Sigmoid colon (tissue), 7 donors: ENCODE results near the gene TRMT61A. TPM values are rescaled to one million over a fixed set of nuclear protein-coding genes. Genes with fewer than 3 reads are reported as not detected.

Experiments used
- DNase-seq: peaks from one replicate; pipeline ENCODE4 v3.0.0-alpha.2; 2019
- H3K27ac ChIP-seq, 4 donors: fragments of 200-600 bp; sonication (generic); one replicate each; pipeline ENCODE4 v1.5.1; 2016 to 2019; ENCODE audit warnings: mild to moderate bottlenecking in 1 of 4
- H3K27me3 ChIP-seq, 3 donors: fragments of 200-600 bp; sonication (generic); one replicate each; pipeline ENCODE4 v1.5.1; 2019; ENCODE audit warnings: mild to moderate bottlenecking in 1 of 3
- H3K36me3 ChIP-seq, 4 donors: fragments of 200-600 bp; sonication (generic); one replicate each; pipeline ENCODE4 v1.5.1; 2016 to 2019
- H3K4me1 ChIP-seq, 4 donors: fragments of 200-600 bp; sonication (generic); one replicate each; pipeline ENCODE4 v1.5.1; 2017 to 2019
- H3K4me3 ChIP-seq, 4 donors: fragments of 200-600 bp; sonication (generic); one replicate each; pipeline ENCODE4 v1.5.1; 2017 to 2019; ENCODE audit warnings: mild to moderate bottlenecking in 2 of 4, moderate library complexity in 1 of 4
- H3K9me3 ChIP-seq, 4 donors: fragments of 200-600 bp in 3 of 4; sonication (generic) in 3 of 4; one replicate each; pipeline versions ENCODE4 v1.5.1 to v1.6.1; 2013 to 2019
- EP300 ChIP-seq, 4 donors: sonication (generic); formaldehyde crosslinking; IDR thresholded peaks; one replicate each; pipeline ENCODE4 v1.6.1; 2017; ENCODE audit warnings: antibody characterized with exemption in 4 of 4
- POLR2A ChIP-seq, 2 donors: fragments of 450-650 bp; IDR thresholded peaks; one replicate each; pipeline ENCODE4 v1.6.1; 2016; ENCODE audit warnings: antibody characterized with exemption in 2 of 2, mild to moderate bottlenecking in 2 of 2, moderate library complexity in 2 of 2
- POLR2AphosphoS5 ChIP-seq, 4 donors: sonication (generic); formaldehyde crosslinking; IDR thresholded peaks; one replicate each; pipeline ENCODE4 v1.6.1; 2017; ENCODE audit warnings: antibody characterized with exemption in 4 of 4
- WGBS, 2 donors: extraction: QIAGEN DNeasy Blood & Tissue Kit; methylation state at CpG; one replicate each; pipeline ENCODE4 v1.1.7; 2013; 5-methylcytosine and 5-hydroxymethylcytosine counted together
- intact Hi-C: fragments of 100-400 bp; cut with DNase I; formaldehyde crosslinking; loops from one replicate; pipeline ENCODE4 v1.15.1; 2023
- polyA plus RNA-seq, 3 donors: library from polyadenylated mRNA; stranded (reverse); fragments of 200-250 nt; gene quantifications; one replicate each; pipeline ENCODE4 v1.2.3, GENCODE V29; 2013
- total RNA-seq, 4 donors: library from RNA; depleted of rRNA; stranded (reverse); fragments of >200 nt; gene quantifications; one replicate each; pipeline ENCODE4 v1.1.0, GENCODE V29; 2016
- TF ChIP-seq, protein P1 (sequence below), 4 experiments: fragments of 450-650 bp in 3 of 4; fragments of 200-600 bp in 1 of 4; IDR thresholded peaks; one replicate each; pipeline ENCODE4 v1.5.1; 2016 to 2019; ENCODE audit warnings: antibody characterized with exemption in 4 of 4, mild to moderate bottlenecking in 3 of 4, moderate library complexity in 2 of 4
- donor health status: healthy with polysubstance abuse.
- donor health status: Bipolar disorder and iron deficiency.
- donor health status: healthy.

The TRMT61A gene
- total and polyA plus RNA-seq, 7 donors = 4.2 to 27.2 (median 20.2) TPM

DNA sequence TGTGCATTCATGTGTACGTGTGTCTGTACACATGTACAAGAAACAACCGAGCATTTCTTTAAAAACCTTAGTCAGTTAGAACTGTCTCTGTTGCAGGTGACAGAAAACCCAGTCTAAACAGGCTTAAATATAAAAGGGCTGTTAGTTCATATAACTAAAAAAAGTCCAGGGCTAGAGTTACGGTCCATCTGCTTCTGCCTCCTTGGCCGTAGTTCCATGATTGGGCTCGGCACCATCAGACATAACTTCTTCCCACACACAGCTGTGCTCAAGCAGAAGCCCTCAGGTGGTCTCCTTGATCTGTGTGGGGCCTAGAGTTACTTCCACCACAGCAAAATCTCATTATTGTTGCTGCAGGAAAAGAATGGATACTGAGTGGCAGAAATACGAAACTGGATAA, 40.9 kb upstream of the TRMT61A start:
- no peak overlapping the region for H3K27ac ChIP-seq
- no peaks in the 10 kb centered on the region for H3K27me3 ChIP-seq
- no peak for TF ChIP-seq POLR2AphosphoS5 (IDR thresholded peaks at IDR 0.05)
- no peak for TF ChIP-seq EP300 (IDR thresholded peaks at IDR 0.05)
- TF ChIP-seq, protein P1, sequence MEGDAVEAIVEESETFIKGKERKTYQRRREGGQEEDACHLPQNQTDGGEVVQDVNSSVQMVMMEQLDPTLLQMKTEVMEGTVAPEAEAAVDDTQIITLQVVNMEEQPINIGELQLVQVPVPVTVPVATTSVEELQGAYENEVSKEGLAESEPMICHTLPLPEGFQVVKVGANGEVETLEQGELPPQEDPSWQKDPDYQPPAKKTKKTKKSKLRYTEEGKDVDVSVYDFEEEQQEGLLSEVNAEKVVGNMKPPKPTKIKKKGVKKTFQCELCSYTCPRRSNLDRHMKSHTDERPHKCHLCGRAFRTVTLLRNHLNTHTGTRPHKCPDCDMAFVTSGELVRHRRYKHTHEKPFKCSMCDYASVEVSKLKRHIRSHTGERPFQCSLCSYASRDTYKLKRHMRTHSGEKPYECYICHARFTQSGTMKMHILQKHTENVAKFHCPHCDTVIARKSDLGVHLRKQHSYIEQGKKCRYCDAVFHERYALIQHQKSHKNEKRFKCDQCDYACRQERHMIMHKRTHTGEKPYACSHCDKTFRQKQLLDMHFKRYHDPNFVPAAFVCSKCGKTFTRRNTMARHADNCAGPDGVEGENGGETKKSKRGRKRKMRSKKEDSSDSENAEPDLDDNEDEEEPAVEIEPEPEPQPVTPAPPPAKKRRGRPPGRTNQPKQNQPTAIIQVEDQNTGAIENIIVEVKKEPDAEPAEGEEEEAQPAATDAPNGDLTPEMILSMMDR (IDR thresholded peaks at IDR 0.05) = no peak
- TF ChIP-seq POLR2A (IDR thresholded peaks at IDR 0.05) = no peak
- H3K4me1 ChIP-seq = no peaks in the 10 kb centered on the region
- H3K4me3 ChIP-seq = no peak overlapping the region
- 95 to 97% methylated on average over 6 of the region's 6 CpGs for WGBS, 2 donors
- DNase-seq = no peak
- peaks cover 10 to 68% (median 16%) of the 10 kb centered on the region in 4 donors for H3K36me3 ChIP-seq
- H3K9me3 ChIP-seq = no peaks in the 10 kb centered on the region
- intact Hi-C loops = no loop called here

DNA sequence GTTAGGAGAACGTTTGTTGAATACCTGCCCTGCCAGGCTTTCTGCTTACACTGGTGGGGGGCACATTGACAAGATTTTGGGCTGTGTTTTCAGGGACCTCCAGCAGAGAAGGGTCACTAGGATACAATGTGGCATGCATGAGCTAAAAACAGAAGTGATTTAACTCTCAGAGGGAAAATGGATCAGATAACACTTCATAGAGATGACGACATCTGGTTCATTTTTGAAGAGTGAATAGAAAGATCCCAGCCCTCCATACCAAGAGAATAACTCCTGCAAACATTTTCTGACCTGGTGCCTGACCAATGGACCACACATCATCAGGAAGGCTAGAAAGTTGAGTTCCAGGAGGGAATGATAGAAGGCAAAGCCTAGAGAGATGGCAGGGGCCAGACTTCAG, 40.0 kb upstream of the TRMT61A start:
- Histone ChIP-seq H3K9me3 (no peaks in the 10 kb centered on the region), H3K36me3 (peaks cover 10 to 75% (median 18%) of the 10 kb centered on the region in 4 donors), H3K27ac (no peak overlapping the region), H3K4me3 (no peak overlapping the region), H3K4me1 (no peaks in the 10 kb centered on the region), H3K27me3 (no peaks in the 10 kb centered on the region)
- intact Hi-C loops = no loop called here
- WGBS, 2 donors = 92 to 95% methylated on average over 2 of the region's 2 CpGs
- TF ChIP-seq, protein P1 (IDR thresholded peaks at IDR 0.05) = no peak
- TF ChIP-seq POLR2A (IDR thresholded peaks at IDR 0.05) = no peak
- no peak for TF ChIP-seq POLR2AphosphoS5 (IDR thresholded peaks at IDR 0.05)
- TF ChIP-seq EP300 (IDR thresholded peaks at IDR 0.05) = no peak
- DNase-seq = no peak

DNA sequence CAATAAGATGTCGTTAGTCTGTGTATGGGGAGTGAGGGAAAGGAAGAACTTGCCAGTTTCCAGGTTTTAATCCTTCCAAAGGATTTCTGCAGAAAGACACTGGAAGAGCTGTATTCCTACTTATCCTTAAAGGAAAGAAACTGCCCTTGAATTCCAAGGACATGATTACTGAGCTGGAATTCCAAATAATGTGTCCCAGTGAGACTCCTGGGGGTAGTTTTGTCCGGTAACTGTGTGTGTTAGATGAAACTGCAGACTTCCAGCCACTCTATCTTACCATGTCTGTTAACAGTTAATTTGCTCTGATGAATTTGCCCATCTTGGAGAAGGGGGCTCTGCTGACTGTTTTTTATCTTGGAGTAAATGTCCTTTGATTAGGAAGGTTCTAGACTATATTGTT, 39.4 kb upstream of the TRMT61A start:
- Histone ChIP-seq H3K9me3 (no peaks in the 10 kb centered on the region), H3K4me3 (no peak overlapping the region), H3K4me1 (no peaks in the 10 kb centered on the region), H3K27me3 (no peaks in the 10 kb centered on the region), H3K27ac (no peak overlapping the region), H3K36me3 (peaks cover 10 to 82% (median 19%) of the 10 kb centered on the region in 4 donors)
- TF ChIP-seq EP300 (IDR thresholded peaks at IDR 0.05) (no peak), POLR2AphosphoS5 (IDR thresholded peaks at IDR 0.05) (no peak), POLR2A (IDR thresholded peaks at IDR 0.05) (no peak)
- TF ChIP-seq, protein P1 (IDR thresholded peaks at IDR 0.05) = no peak
- DNase-seq = no peak
- intact Hi-C loops = loop anchor here (10.0 kb wide), 1 partner anchor 155 kb away; the partner anchor contains the start of gene EIF5
- WGBS, 2 donors = 92 to 94% methylated on average over 2 of the region's 2 CpGs

DNA sequence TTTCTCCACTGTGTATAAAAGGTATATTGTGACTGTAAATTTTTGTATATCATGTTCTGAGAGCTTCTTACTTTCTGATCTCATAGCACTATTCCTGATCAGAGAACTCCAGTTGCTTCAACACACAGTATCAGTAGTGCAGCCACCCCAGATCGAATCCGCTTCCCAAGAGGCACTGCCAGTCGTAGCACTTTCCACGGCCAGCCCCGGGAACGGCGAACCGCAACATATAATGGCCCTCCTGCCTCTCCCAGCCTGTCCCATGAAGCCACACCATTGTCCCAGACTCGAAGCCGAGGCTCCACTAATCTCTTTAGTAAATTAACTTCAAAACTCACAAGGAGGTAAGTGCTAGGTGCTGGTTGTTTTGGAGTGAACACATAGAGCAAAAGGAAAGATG, 37.3 kb upstream of the TRMT61A start:
- H3K9me3 ChIP-seq = no peaks in the 10 kb centered on the region
- intact Hi-C loops = loop anchor here (10.0 kb wide), 1 partner anchor 157 kb away; the partner anchor contains the start of gene EIF5
- H3K4me1 ChIP-seq = no peaks in the 10 kb centered on the region
- DNase-seq = no peak
- no peaks in the 10 kb centered on the region for H3K27me3 ChIP-seq
- 94 to 96% methylated on average over 10 of the region's 10 CpGs for WGBS, 2 donors
- no peak overlapping the region for H3K4me3 ChIP-seq
- no peak overlapping the region for H3K27ac ChIP-seq
- H3K36me3 ChIP-seq = peaks cover 14 to 96% (median 32%) of the 10 kb centered on the region in 4 donors
- TF ChIP-seq EP300 (IDR thresholded peaks at IDR 0.05) (no peak), POLR2A (IDR thresholded peaks at IDR 0.05) (no peak), POLR2AphosphoS5 (IDR thresholded peaks at IDR 0.05) (no peak)
- TF ChIP-seq, protein P1 (IDR thresholded peaks at IDR 0.05) = no peak
